ENCODE results near the gene ZNF580. TPM values are rescaled to one million over a fixed set of nuclear protein-coding genes. Genes with fewer than 3 reads are reported as not detected.

ZNF580 gene
- total and polyA plus RNA-seq, 9 of the 15 experiments (the other 6 are each of a cell fraction or from before 2014, with no cell fraction given), result 2.3 to 47.4 (median 6.0) TPM

DNA sequence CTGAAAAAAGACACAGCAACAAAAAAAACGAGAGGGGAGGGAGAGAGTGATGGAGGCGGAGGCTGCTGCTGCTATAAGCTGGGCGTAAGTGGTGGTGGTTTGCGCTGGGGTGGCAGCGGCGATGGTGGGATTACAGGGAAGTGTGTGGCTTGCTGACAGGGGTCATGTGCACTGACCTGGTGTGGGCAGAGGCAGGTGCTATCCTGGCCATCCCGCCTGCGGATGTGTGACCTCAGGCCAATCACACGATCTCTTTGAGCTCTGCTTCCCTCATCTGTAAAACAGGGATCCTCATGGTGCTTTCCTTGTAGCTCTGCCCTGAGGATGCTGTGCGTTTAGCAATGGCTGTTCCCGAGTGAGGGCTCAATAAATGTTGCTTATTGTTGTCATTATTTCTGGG is 3.3 kb upstream of the ZNF580 start:
- ATAC-seq (no peak), FAIRE-seq (no peak), DNase-seq (ENCODE audit: extremely low read depth in 1 of 4, low spot score in 3 of 4) (no peak)
- TF ChIP-seq POLR2G (IDR thresholded peaks at IDR 0.05; ENCODE audit: low read depth, low read length) (peak; percentile 46; the same call in 1 of the 2 replicates), ZNF146 (CRISPR knock-in tag; IDR thresholded peaks at IDR 0.05; ENCODE audit: unreplicated experiment) (no peak), RBFOX2 (IDR thresholded peaks at IDR 0.05; ENCODE audit: low read depth, low read length) (peak; percentile 29)
- TF ChIP-seq, protein P1, sequence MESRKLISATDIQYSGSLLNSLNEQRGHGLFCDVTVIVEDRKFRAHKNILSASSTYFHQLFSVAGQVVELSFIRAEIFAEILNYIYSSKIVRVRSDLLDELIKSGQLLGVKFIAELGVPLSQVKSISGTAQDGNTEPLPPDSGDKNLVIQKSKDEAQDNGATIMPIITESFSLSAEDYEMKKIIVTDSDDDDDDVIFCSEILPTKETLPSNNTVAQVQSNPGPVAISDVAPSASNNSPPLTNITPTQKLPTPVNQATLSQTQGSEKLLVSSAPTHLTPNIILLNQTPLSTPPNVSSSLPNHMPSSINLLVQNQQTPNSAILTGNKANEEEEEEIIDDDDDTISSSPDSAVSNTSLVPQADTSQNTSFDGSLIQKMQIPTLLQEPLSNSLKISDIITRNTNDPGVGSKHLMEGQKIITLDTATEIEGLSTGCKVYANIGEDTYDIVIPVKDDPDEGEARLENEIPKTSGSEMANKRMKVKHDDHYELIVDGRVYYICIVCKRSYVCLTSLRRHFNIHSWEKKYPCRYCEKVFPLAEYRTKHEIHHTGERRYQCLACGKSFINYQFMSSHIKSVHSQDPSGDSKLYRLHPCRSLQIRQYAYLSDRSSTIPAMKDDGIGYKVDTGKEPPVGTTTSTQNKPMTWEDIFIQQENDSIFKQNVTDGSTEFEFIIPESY (CRISPR knock-in tag; IDR thresholded peaks at IDR 0.05), result peak; percentile 29; the same call in 1 of the 2 replicates
- Histone ChIP-seq H3K36me3 (ENCODE audit: control insufficient read depth, insufficient read depth, low read length) (peaks cover 11% of the 10 kb centered on the region; the same call in 2 of the 3 replicates), H3K9me1 (ENCODE audit: control insufficient read depth, insufficient read depth, low read length) (no peaks in the 10 kb centered on the region), H3K79me2 (ENCODE audit: control insufficient read depth, insufficient read depth, low read length) (peaks cover 65% of the 10 kb centered on the region), H3K9me3 (replicated peaks; ENCODE audit: control insufficient read depth, insufficient read depth, low read depth, low read length) (0 out of 2 replicates have a peak, but pooled peaks cover 2% of the 10 kb centered on the region), H3K27ac (ENCODE audit: extremely low read depth, low read depth, low read length) (no peak overlapping the region), H4K20me1 (replicated peaks; ENCODE audit: control insufficient read depth, insufficient read depth, low read length) (no peaks in the 10 kb centered on the region), H2AFZ (ENCODE audit: low read depth, low read length) (no peak overlapping the region), H3K4me2 (ENCODE audit: insufficient read depth, low read length) (no peak overlapping the region), H3K4me1 (replicated peaks in 1 of 2; ENCODE audit: control insufficient read depth in 2 of 2, insufficient read depth in 2 of 2, low read length in 2 of 2) (peaks cover 30 to 47% of the 10 kb centered on the region in 2 experiments), H3K4me3 (no peak overlapping the region), H3K27me3 (ENCODE audit: control insufficient read depth in 2 of 2, insufficient read depth in 2 of 2, low read length in 2 of 2) (no peaks in the 10 kb centered on the region), H3K9ac (ENCODE audit: insufficient read depth in 1 of 2, low read depth in 2 of 2, low read length in 2 of 2) (0 out of 4 replicates have a peak overlapping the region, but pooled peaks of 1 of the 2 experiments have one; percentile 46)
- BruUV-seq (replicated peaks), result no TSS peak
- in situ Hi-C loops (cut with MboI), result loop anchor here (5.0 to 25.0 kb wide), 4 partner anchors 175 to 763 kb away; partner anchors contain the start of genes FCAR, TNNT1 and ZSCAN5A
- intact Hi-C loops (cut with micrococcal nuclease), result loop anchor here (10.0 kb wide), 1 partner anchor 493 kb away; the partner anchor contains the start of gene TNNT1
- POLR2A ChIA-PET, result interaction anchor here (0.6 to 2.0 kb wide), 13 partner anchors 9 to 1425 kb away, joined by 3 to 8 read pairs (median 4); partner anchors contain the start of genes CCDC106 and FIZ1
- CTCF ChIA-PET (ENCODE audit: low intra/inter-chr PET ratio), result no interaction called here
- 63% methylated on average over 11 of the region's 11 CpGs for WGBS (ENCODE audit: insufficient coverage, low coverage, missing lambda C conversion rate)
